HG03095 (cell line): ENCODE data around the gene BZW2.

Source experiments
- ATAC-seq: cut with Tn5 transposase; IDR thresholded peaks from one replicate; pipeline ENCODE4 v1.9.1; 2021; ENCODE audit warnings: moderate library complexity; ENCODE audit not compliant: unreplicated experiment

Gene BZW2

GRCh38 chr7:16745645-16746044 lies 99.7 kb downstream of the BZW2 start:
- ATAC-seq = no peak

GRCh38 chr7:16747102-16747501 lies 101.1 kb downstream of the BZW2 start:
- no peak for ATAC-seq

GRCh38 chr7:16753102-16753931 lies 107.3 kb downstream of the BZW2 start, which contains the start of gene TSPAN13:
TSS of gene TSPAN13 (plus strand) at chr7:16753755. CDS start at chr7:16753968, 213 bp downstream.
- ATAC-seq = peak; percentile 65

GRCh38 chr7:16753932-16754855 lies 108.2 kb downstream of the BZW2 start:
- peak; percentile 16 for ATAC-seq

- ATAC-seq = no peak
Observed at GRCh38 chr7:16754856-16755317, 108.9 kb downstream of the BZW2 start.

- ATAC-seq = no peak
Observed at GRCh38 chr7:16755397-16755796, 109.4 kb downstream of the BZW2 start.
